OCI-LY3 (cell line): Measurements from ENCODE around the gene PSAPL1.

ENCODE experiments used
- CTCF ChIP-seq: fragments of 200-600, 300-600 bp; sonication (generic); IDR thresholded peaks from 2 replicates; pipeline ENCODE4 v1.5.1; 2014; ENCODE audit warnings: antibody characterized with exemption, low read length, low read depth
- EZH2phosphoT487 ChIP-seq: fragments of 200-600 bp; shearing (Covaris generic); IDR thresholded peaks from 2 replicates; pipeline ENCODE4 v1.6.1; 2018; ENCODE audit warnings: antibody characterized with exemption, mixed run types, low read depth

GRCh38 chr4:7434766-7435150 is at the start of gene PSAPL1:
- TF ChIP-seq CTCF: no peak
- no peak for TF ChIP-seq EZH2phosphoT487
